Measurements from ENCODE around the gene ACOXL.

ACOXL gene

GRCh38 chr2:111100087-111100764 lies 367.9 kb downstream of the ACOXL start:
- Histone ChIP-seq H2AFZ (ENCODE audit: low read length) (no peak overlapping the region), H3K27ac (ENCODE audit: low read depth, low read length, poor library complexity, severe bottlenecking) (no peak overlapping the region), H3K9me3 (ENCODE audit: low read length) (no peaks in the 10 kb centered on the region), H3F3A (ENCODE audit: insufficient read depth, low read length) (no peaks in the 10 kb centered on the region), H3K9ac (ENCODE audit: low read length) (no peak overlapping the region), H3K4me2 (ENCODE audit: low read length) (no peak overlapping the region), H3K36me3 (ENCODE audit: insufficient read depth, low read length) (no peaks in the 10 kb centered on the region), H3K27me3 (ENCODE audit: insufficient read depth, low read length) (no peaks in the 10 kb centered on the region), H3K79me2 (ENCODE audit: insufficient read depth, low read length) (no peaks in the 10 kb centered on the region), H3K9me2 (ENCODE audit: low read depth, low read length) (no peaks in the 10 kb centered on the region), H3K4me1 (ENCODE audit: insufficient read depth, low read length, severe bottlenecking) (no peaks in the 10 kb centered on the region), H3K4me3 (ENCODE audit: low read depth, low read length, poor library complexity, severe bottlenecking) (no peak overlapping the region), H4K20me1 (ENCODE audit: insufficient read depth, low read length) (no peaks in the 10 kb centered on the region)
- no peak for TF ChIP-seq EZH2 (IDR thresholded peaks at IDR 0.05; ENCODE audit: borderline replicate concordance, low read length)
- no peak for TF ChIP-seq CTCF (IDR thresholded peaks at IDR 0.05; ENCODE audit: low read length)

- Histone ChIP-seq H3F3A (ENCODE audit: insufficient read depth, low read length) (no peaks in the 10 kb centered on the region), H3K4me1 (ENCODE audit: insufficient read depth, low read length, severe bottlenecking) (no peaks in the 10 kb centered on the region), H3K4me3 (ENCODE audit: low read depth, low read length, poor library complexity, severe bottlenecking) (no peak overlapping the region), H3K27ac (ENCODE audit: low read depth, low read length, poor library complexity, severe bottlenecking) (no peak overlapping the region), H3K27me3 (ENCODE audit: insufficient read depth, low read length) (no peaks in the 10 kb centered on the region), H3K36me3 (ENCODE audit: insufficient read depth, low read length) (no peaks in the 10 kb centered on the region), H3K9me2 (ENCODE audit: low read depth, low read length) (no peaks in the 10 kb centered on the region), H3K9ac (ENCODE audit: low read length) (no peak overlapping the region), H2AFZ (ENCODE audit: low read length) (no peak overlapping the region), H3K9me3 (ENCODE audit: low read length) (no peaks in the 10 kb centered on the region), H4K20me1 (ENCODE audit: insufficient read depth, low read length) (no peaks in the 10 kb centered on the region), H3K4me2 (ENCODE audit: low read length) (no peak overlapping the region), H3K79me2 (ENCODE audit: insufficient read depth, low read length) (no peaks in the 10 kb centered on the region)
- TF ChIP-seq CTCF (IDR thresholded peaks at IDR 0.05; ENCODE audit: low read length), result no peak
- no peak for TF ChIP-seq EZH2 (IDR thresholded peaks at IDR 0.05; ENCODE audit: borderline replicate concordance, low read length)
These were observed 368.4 kb downstream of the ACOXL start for GRCh38 chr2:111100765-111101162.

GRCh38 chr2:111101592-111101991 lies 369.2 kb downstream of the ACOXL start:
- H3K4me3 ChIP-seq (ENCODE audit: low read depth, low read length, poor library complexity, severe bottlenecking), result no peak overlapping the region
- no peak overlapping the region for H3K4me2 ChIP-seq (ENCODE audit: low read length)
- TF ChIP-seq EZH2 (IDR thresholded peaks at IDR 0.05; ENCODE audit: borderline replicate concordance, low read length) (no peak), CTCF (IDR thresholded peaks at IDR 0.05; ENCODE audit: low read length) (no peak)
- no peaks in the 10 kb centered on the region for H3K36me3 ChIP-seq (ENCODE audit: insufficient read depth, low read length)
- H3K4me1 ChIP-seq (ENCODE audit: insufficient read depth, low read length, severe bottlenecking), result no peaks in the 10 kb centered on the region
- H3F3A ChIP-seq (ENCODE audit: insufficient read depth, low read length), result no peaks in the 10 kb centered on the region
- no peaks in the 10 kb centered on the region for H3K9me2 ChIP-seq (ENCODE audit: low read depth, low read length)
- H3K27me3 ChIP-seq (ENCODE audit: insufficient read depth, low read length), result no peaks in the 10 kb centered on the region
- no peak overlapping the region for H3K27ac ChIP-seq (ENCODE audit: low read depth, low read length, poor library complexity, severe bottlenecking)
- H2AFZ ChIP-seq (ENCODE audit: low read length), result no peak overlapping the region
- no peaks in the 10 kb centered on the region for H3K79me2 ChIP-seq (ENCODE audit: insufficient read depth, low read length)
- H3K9ac ChIP-seq (ENCODE audit: low read length), result no peak overlapping the region
- no peaks in the 10 kb centered on the region for H4K20me1 ChIP-seq (ENCODE audit: insufficient read depth, low read length)
- no peaks in the 10 kb centered on the region for H3K9me3 ChIP-seq (ENCODE audit: low read length)
